Type B pancreatic cell (in vitro differentiated cells): Measurements from ENCODE around the gene NPR2. TPM values are rescaled to one million over a fixed set of nuclear protein-coding genes. Genes with fewer than 3 reads are reported as not detected.

Experiments
- DNase-seq: peaks from one replicate; pipeline ENCODE4 v3.0.0; 2021; ENCODE audit warnings: mixed read lengths; ENCODE audit not compliant: unreplicated experiment; ENCODE audit errors: extremely low spot score
- H3K27ac Mint-ChIP-seq: 2 replicates; pipeline ENCODE4 v1.8.0; 2021; ENCODE audit warnings: mild to moderate bottlenecking, mixed read lengths
- H3K27me3 Mint-ChIP-seq: 2 replicates; pipeline ENCODE4 v1.8.0; 2021; ENCODE audit warnings: mixed read lengths
- H3K36me3 Mint-ChIP-seq: 2 replicates; pipeline ENCODE4 v1.8.0; 2021; ENCODE audit warnings: mixed read lengths
- H3K4me1 Mint-ChIP-seq: one replicate; pipeline ENCODE4 v1.8.0; 2021; ENCODE audit warnings: mixed read lengths; ENCODE audit not compliant: unreplicated experiment
- H3K4me3 Mint-ChIP-seq: 2 replicates; pipeline ENCODE4 v1.8.0; 2021; ENCODE audit warnings: mild to moderate bottlenecking, mixed read lengths
- H3K9me3 Mint-ChIP-seq: 2 replicates; pipeline ENCODE4 v1.8.0; 2021; ENCODE audit warnings: mixed read lengths
- CTCF ChIP-seq: fragments of 200-600 bp; sonication (generic); conservative IDR thresholded peaks from 2 replicates; pipeline ENCODE4 v1.5.0; 2021; ENCODE audit warnings: antibody characterized with exemption, mild to moderate bottlenecking
- total RNA-seq: library from RNA; stranded (reverse); gene quantifications from 2 replicates; pipeline ENCODE4 v1.2.1, GENCODE V29; 2021; ENCODE audit warnings: low replicate concordance

The NPR2 gene
- total RNA-seq, 1 donor from 2014 or later: 23.3 TPM

- Mint-ChIP-seq H3K36me3 (peaks cover 3% of the 10 kb centered on the region), H3K9me3 (no peaks in the 10 kb centered on the region), H3K27ac (peak overlapping the region; percentile 79), H3K27me3 (no peaks in the 10 kb centered on the region), H3K4me1 (peaks cover 11% of the 10 kb centered on the region), H3K4me3 (peak overlapping the region; percentile 80)
- DNase-seq: no peak
- TF ChIP-seq CTCF: no peak
Measured at GRCh38 chr9:35845824-35846771, 54.7 kb downstream of the NPR2 start.

- H3K27me3 Mint-ChIP-seq: no peaks in the 10 kb centered on the region
- no peak overlapping the region for H3K4me3 Mint-ChIP-seq
- DNase-seq: no peak
- peaks cover 3% of the 10 kb centered on the region for H3K36me3 Mint-ChIP-seq
- TF ChIP-seq CTCF: no peak
- no peaks in the 10 kb centered on the region for H3K9me3 Mint-ChIP-seq
- H3K27ac Mint-ChIP-seq: no peak overlapping the region
- peaks cover 11% of the 10 kb centered on the region for H3K4me1 Mint-ChIP-seq
Measured at GRCh38 chr9:35847792-35848572, 56.6 kb downstream of the NPR2 start.

DNA sequence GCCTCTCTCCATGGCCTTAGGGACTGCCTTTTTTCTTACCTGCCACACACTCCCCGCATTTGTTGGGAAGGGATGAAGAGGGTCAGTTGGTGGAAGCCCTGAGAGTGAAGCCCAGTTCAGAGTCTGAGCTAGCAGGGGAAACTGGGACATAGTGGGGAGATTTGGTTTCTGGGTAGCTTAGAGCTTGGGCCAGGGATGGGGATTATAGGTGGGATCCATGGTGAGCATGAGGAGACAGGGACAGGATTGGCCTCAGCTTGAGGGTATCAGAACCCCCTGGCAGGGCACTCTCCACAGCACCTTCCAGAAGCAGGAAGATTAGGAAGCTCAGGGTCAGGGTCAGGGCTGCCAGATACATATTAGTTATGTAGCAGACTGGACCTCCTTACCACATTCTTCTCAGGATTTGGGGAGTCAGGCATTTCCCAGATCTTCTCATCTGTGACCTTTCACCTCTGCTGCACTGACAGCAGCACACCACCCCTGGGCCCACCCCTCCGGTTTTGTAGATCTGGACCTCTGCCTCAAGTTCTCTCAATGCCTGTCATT lies 61.0 kb downstream of the NPR2 start:
- H3K27me3 Mint-ChIP-seq: no peaks in the 10 kb centered on the region
- no peaks in the 10 kb centered on the region for H3K9me3 Mint-ChIP-seq
- no peak for TF ChIP-seq CTCF
- peaks cover 3% of the 10 kb centered on the region for H3K36me3 Mint-ChIP-seq
- DNase-seq: no peak
- no peaks in the 10 kb centered on the region for H3K4me1 Mint-ChIP-seq
- no peak overlapping the region for H3K4me3 Mint-ChIP-seq
- no peak overlapping the region for H3K27ac Mint-ChIP-seq

DNA sequence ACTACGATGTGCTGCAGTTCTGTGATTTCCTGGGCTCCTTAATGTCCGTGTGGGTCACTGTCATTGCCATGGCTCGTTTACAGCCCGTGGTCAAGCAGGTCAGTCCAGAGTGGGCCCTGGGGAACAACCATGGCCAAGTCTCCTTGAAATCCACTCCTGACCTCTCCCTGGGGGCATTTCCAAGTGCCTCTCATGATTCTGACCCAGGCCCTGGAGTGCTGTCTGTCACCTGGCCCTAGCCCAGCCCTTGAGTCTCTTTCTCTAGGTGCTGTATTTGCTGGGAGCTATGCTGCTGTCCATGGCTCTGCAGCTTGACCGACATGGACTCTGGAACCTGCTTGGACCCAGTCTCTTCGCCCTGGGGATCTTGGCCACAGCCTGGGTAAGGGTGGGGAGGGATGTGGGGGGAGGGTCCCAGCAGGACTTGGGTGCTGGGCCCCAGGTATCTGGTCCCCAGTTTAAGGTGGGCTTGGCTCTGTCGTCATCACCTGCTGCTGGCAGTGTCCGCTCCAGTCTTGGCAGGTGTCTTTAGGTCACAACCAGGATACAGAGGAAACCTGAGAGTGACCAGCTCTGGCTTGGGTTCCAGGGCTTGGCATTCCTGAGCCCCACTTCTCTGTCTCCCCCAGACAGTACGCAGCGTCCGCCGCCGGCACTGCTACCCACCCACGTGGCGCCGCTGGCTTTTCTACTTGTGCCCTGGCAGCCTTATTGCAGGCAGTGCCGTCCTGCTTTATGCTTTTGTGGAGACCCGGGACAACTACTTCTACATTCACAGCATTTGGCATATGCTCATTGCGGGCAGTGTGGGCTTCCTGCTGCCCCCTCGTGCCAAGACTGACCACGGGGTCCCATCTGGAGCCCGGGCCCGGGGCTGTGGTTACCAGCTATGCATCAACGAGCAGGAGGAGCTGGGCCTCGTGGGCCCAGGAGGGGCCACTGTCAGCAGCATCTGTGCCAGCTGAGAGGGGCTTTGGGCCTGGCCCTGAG lies 61.8 kb downstream of the NPR2 start:
- no peak overlapping the region for H3K27ac Mint-ChIP-seq
- H3K4me3 Mint-ChIP-seq: no peak overlapping the region
- no peaks in the 10 kb centered on the region for H3K9me3 Mint-ChIP-seq
- peak; percentile 66 for DNase-seq
- no peaks in the 10 kb centered on the region for H3K27me3 Mint-ChIP-seq
- H3K36me3 Mint-ChIP-seq: peaks cover 3% of the 10 kb centered on the region
- no peaks in the 10 kb centered on the region for H3K4me1 Mint-ChIP-seq
- TF ChIP-seq CTCF: no peak
